ENCODE data around the gene HCN4. TPM values are rescaled to one million over a fixed set of nuclear protein-coding genes. Genes with fewer than 3 reads are reported as not detected.

The HCN4 gene
- total and polyA plus RNA-seq, 2 experiments from 2014 or later = 59.2 to 159 TPM

DNA sequence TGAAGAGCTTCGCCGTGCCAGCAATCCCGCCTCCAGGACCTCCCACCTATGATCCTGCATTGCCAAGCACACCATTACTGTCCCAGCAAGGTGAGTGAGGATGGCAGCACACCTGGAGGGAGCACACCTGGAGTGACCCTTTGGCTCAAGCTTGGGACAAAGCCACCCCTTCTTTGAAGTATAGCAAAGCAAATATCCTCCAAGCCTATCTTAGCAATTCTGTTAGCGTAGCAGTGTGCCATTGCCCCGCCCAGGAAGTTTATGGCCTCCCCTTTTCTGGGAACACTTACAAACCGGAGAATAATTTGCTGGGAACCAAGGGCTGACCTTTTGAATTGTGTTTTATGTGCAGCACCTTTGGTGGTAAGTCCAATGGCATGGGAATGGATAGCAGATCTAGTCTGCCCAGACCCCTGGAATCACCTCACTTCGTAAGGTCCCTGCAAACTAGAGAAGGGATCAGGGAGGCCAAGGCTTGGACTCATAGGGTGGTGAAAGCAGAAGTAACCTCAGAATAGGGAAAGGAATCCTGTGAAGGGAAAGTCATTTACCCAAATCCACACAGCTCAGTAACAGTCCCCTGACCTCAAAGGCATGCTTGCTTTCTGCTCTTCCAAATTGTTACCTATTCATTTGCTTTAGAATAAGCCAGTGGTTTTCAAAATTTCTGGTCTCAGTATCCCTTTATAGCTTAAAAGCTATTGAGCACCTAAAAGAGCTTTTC lies 70.1 kb downstream of the HCN4 start:
- Histone ChIP-seq H3K4me3 (no peak overlapping the region), H3K36me3 (peaks cover 27% of the 10 kb centered on the region), H3K27me3 (no peaks in the 10 kb centered on the region), H3K9me3 (ENCODE audit: low read depth) (no peaks in the 10 kb centered on the region), H3K4me1 (ENCODE audit: low read depth) (peaks cover 20% of the 10 kb centered on the region), H3K27ac (no peak overlapping the region)
- no peak for DNase-seq (ENCODE audit: low read depth in 1 of 2, low spot score in 1 of 2)
- TF ChIP-seq, protein P1, sequence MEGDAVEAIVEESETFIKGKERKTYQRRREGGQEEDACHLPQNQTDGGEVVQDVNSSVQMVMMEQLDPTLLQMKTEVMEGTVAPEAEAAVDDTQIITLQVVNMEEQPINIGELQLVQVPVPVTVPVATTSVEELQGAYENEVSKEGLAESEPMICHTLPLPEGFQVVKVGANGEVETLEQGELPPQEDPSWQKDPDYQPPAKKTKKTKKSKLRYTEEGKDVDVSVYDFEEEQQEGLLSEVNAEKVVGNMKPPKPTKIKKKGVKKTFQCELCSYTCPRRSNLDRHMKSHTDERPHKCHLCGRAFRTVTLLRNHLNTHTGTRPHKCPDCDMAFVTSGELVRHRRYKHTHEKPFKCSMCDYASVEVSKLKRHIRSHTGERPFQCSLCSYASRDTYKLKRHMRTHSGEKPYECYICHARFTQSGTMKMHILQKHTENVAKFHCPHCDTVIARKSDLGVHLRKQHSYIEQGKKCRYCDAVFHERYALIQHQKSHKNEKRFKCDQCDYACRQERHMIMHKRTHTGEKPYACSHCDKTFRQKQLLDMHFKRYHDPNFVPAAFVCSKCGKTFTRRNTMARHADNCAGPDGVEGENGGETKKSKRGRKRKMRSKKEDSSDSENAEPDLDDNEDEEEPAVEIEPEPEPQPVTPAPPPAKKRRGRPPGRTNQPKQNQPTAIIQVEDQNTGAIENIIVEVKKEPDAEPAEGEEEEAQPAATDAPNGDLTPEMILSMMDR (IDR thresholded peaks at IDR 0.05; ENCODE audit: low read depth, low read length) = no peak

DNA sequence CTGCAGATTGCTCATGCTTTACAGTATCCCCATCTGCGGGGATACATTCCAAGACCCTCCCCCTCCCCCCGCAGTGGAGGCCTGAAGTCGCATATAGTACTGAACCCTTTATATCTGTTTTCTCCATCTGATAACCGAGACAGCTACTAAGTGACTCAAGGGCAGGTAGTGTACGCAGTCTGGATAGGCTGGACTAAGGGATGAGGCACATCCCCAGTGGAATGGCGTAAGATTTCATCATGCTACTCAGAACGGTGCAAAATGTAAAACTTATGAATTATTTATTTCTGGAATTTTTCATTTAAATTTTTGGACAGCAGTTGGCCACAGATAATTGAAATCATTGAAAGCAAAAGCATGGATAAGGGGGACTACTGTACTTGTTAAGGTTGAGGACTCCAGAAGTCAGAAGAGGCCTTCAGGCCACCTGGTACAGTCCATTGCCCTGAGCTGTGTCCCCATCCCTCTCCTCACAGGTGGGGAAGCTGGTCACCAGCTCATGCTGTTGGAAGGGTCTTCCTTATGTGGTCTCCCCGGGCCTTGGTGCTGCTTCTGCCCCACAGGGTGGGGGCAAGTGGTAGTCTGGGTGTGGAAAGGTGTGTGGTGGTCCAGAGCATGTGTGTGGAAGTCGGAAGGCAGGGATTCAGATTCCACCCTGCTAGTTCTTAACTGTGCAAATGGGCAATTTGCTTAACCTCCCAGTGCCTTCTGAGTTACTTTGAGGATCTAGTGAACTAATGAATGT lies 72.0 kb downstream of the HCN4 start:
- H3K27ac ChIP-seq = peak overlapping the region; percentile 83
- peaks cover 25% of the 10 kb centered on the region for H3K36me3 ChIP-seq

DNA sequence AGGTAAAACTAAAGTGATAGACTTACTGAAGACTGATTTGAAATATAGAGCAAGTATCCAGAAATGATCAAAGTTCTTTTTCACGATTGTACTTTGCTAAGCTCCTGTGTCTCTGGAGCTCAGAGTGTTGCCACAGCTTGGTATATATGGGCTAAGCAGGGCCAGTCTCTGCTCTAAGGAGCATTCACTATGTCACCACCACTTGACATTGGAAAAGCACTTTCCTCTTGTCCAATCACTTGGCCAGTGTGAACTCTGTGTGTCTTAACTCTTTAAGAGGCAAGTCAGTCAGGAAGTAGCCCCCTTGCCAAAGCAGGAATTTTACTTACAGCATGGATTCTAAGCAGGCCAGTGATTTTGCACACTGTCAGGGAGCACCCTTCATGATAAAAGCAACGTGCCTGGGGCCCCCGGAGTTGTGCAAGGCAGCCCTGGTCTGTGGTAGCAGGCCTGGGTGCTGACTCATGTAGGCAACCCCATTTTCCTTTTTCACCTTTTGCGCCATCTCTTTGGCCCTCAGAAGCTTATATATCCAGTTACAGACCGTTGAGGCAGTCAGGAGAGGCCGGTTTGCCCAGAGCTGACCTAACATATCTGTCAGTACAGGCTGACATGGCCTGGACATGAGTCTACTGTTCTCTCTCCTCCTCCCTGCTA lies 73.0 kb downstream of the HCN4 start:
- TF ChIP-seq, protein P1 (IDR thresholded peaks at IDR 0.05; ENCODE audit: low read depth, low read length) = no peak
- peak; percentile 79 to 90 for DNase-seq (ENCODE audit: low read depth in 1 of 2, low spot score in 1 of 2)
- Histone ChIP-seq H3K9me3 (ENCODE audit: low read depth) (no peaks in the 10 kb centered on the region), H3K27me3 (no peaks in the 10 kb centered on the region), H3K27ac (peak overlapping the region; percentile 83), H3K4me1 (ENCODE audit: low read depth) (peaks cover 20% of the 10 kb centered on the region), H3K36me3 (peaks cover 28% of the 10 kb centered on the region), H3K4me3 (no peak overlapping the region)

More for the DNA sequence above, 72.0 kb downstream of the HCN4 start:
- no peaks in the 10 kb centered on the region for H3K27me3 ChIP-seq
- H3K4me1 ChIP-seq (ENCODE audit: low read depth) = peaks cover 20% of the 10 kb centered on the region
- DNase-seq (ENCODE audit: low read depth in 1 of 2, low spot score in 1 of 2) = no peak
- no peaks in the 10 kb centered on the region for H3K9me3 ChIP-seq (ENCODE audit: low read depth)
- TF ChIP-seq, protein P1 (IDR thresholded peaks at IDR 0.05; ENCODE audit: low read depth, low read length) = no peak
- no peak overlapping the region for H3K4me3 ChIP-seq

DNA sequence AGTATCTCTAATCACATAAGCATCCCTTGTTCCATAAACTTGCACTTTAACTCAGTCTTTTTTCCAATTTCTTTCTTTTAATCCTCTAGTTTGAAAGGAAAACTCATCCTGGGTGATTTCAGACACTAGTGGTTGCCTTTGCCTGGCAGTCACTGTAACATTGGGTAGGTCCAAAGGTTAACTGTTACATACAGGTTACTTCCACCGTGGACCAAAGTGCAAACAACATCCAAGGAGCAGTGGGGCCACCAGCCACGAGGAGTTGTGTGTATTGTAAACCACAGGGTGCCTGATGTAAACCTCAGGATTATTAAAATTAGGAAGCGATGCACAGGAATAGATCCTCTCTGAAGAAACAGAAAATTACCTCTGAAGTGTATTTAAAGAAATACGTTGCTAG lies 75.0 kb downstream of the HCN4 start:
- H3K27me3 ChIP-seq = no peaks in the 10 kb centered on the region
- no peaks in the 10 kb centered on the region for H3K9me3 ChIP-seq (ENCODE audit: low read depth)
- no peak overlapping the region for H3K27ac ChIP-seq
- DNase-seq (ENCODE audit: low read depth in 1 of 2, low spot score in 1 of 2) = no peak
- H3K4me1 ChIP-seq (ENCODE audit: low read depth) = peaks cover 20% of the 10 kb centered on the region
- TF ChIP-seq, protein P1 (IDR thresholded peaks at IDR 0.05; ENCODE audit: low read depth, low read length) = no peak
- H3K4me3 ChIP-seq = no peak overlapping the region
- H3K36me3 ChIP-seq = peaks cover 33% of the 10 kb centered on the region

DNA sequence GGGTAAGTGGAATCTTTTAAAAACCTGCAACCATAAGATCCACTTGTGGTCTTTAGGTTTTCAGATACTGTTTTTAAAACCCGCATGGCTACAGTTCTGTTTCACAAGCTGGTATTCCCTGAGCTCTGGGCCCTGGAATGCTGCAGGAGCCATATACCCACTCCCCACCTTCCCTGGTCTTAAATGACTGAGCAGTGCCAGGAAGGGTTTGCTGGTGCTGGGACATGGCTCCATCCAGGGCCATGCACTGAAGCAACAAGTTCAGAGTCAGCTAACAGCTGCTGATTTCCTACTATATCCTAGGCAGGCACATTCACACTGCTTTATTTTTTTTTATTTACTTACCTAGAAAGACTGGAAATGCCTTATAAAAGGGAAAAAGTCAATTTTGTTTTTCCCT lies 77.3 kb downstream of the HCN4 start:
- Histone ChIP-seq H3K4me1 (ENCODE audit: low read depth) (peaks cover 18% of the 10 kb centered on the region), H3K9me3 (ENCODE audit: low read depth) (no peaks in the 10 kb centered on the region), H3K36me3 (peaks cover 34% of the 10 kb centered on the region), H3K4me3 (no peak overlapping the region), H3K27me3 (no peaks in the 10 kb centered on the region), H3K27ac (no peak overlapping the region)
- TF ChIP-seq, protein P1 (IDR thresholded peaks at IDR 0.05; ENCODE audit: low read depth, low read length) = no peak
- DNase-seq (ENCODE audit: low read depth in 1 of 2, low spot score in 1 of 2) = no peak
